Activated T-cell treated with anti-CD3 and anti-CD28 coated beads, Interleukin-2, amount 50 U/mL, for 1 hour (primary cell): Measurements from ENCODE around the gene E2F1.
"Not testable (repeated sequence)": the region's sequence is repeated elsewhere in the genome, so short reads cannot be mapped to it uniquely, and the experiment has no call there.

Source experiments
- DNase-seq: peaks from one replicate; pipeline ENCODE4 v3.0.0-alpha.2; 2020

E2F1 gene

DNA sequence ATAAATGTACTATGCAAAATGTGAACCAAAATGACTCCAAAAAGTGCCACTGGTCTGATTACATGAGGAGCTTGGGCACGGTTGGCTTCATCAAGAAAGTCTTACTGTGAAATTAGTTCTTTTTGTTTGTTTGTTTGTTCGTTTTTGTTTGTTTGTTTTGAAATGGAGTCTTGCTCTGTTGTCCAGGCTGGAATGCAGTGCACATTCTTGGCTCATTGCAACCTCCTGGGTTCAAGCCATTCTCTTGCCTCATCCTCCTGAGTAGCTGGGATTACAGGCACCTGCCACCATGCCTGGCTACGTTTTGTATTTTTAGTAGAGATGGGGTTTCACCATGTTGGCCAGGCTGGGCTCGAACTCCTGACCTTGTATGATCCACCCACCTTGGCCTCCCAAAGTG lies 54.3 kb downstream of the E2F1 start:
- DNase-seq, result not testable (repeated sequence)

- DNase-seq, result no peak
Measured at GRCh38 chr20:33630507-33630906, 55.7 kb downstream of the E2F1 start.

DNA sequence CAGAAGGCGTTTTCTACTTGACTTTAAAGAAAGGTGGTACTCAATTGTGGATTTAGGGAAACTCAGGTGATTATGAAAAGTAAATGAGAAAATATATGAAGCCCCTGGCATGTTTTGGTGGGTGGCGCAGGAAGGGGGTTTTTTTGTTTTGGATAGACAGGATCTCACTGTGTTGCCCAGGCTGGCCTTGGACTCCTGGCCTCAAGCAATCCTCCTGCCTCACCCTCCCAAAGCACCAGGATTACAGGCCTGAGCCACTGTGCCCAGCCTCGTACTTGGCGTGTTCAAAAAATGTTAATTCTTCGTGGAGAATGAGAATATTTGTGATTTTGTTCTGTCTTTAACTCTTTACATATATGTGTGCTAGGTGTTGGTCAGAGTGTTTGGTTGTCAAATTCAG lies 56.2 kb downstream of the E2F1 start:
- no peak for DNase-seq

GRCh38 chr20:33629533-33629932 lies 56.7 kb downstream of the E2F1 start:
- no peak for DNase-seq

- DNase-seq, result no peak
Measured at GRCh38 chr20:33627577-33628216, 58.5 kb downstream of the E2F1 start.

DNA sequence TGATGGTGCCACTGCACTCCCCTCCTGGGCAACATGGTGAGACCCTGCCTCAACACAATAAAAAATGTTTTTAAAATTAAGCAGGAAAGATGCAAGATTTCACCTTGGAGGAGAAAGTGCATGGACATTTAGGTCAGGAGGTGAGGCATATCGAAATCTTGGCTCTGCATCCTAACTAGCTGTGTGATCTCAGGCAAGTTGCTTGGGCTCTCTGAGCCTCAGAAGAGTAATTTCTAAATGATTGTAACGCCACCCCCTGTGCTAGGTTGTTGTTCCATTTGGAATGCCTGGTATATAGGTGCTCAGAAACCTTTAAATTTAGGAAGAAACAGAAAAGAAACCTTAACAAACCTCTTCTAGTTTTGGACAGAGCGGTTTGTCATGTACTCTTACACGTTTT lies 60.0 kb downstream of the E2F1 start:
- DNase-seq, result no peak
